AG10803 (cell line): ENCODE measurements around the gene FGFR2.

ENCODE experiments used
- DNase-seq: peaks from one replicate; pipeline ENCODE4 v3.0.0; 2010; ENCODE audit warnings: low read depth
- H3K4me3 ChIP-seq: 2 replicates; pipeline ENCODE4 v1.5.1; 2011; ENCODE audit warnings: mild to moderate bottlenecking, low read length, control low read depth
- TF ChIP-seq, protein P1 (sequence below): conservative IDR thresholded peaks from 2 replicates; pipeline ENCODE4 v1.5.1; 2011; ENCODE audit warnings: mild to moderate bottlenecking, low read length, control low read depth, inconsistent platforms

FGFR2 gene

DNA sequence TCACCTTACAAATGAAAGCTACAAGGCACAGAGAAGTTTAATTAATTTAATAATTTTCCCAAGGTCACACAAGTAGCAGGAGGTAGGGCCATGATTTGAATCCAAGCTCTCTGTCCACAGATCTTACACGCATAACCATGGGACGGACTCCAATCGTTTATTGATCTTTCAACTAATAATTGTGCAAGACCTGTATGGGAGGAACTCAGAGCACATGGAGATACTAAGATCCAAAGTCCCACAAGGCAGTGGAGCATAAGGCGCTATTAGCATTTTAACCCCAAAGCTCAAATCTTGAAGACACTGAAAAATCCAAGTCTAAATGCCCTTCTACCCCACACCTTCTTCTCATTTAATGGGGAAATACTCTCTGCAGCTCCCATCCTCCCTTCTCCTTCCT, 143.5 kb downstream of the FGFR2 start:
- TF ChIP-seq, protein P1, sequence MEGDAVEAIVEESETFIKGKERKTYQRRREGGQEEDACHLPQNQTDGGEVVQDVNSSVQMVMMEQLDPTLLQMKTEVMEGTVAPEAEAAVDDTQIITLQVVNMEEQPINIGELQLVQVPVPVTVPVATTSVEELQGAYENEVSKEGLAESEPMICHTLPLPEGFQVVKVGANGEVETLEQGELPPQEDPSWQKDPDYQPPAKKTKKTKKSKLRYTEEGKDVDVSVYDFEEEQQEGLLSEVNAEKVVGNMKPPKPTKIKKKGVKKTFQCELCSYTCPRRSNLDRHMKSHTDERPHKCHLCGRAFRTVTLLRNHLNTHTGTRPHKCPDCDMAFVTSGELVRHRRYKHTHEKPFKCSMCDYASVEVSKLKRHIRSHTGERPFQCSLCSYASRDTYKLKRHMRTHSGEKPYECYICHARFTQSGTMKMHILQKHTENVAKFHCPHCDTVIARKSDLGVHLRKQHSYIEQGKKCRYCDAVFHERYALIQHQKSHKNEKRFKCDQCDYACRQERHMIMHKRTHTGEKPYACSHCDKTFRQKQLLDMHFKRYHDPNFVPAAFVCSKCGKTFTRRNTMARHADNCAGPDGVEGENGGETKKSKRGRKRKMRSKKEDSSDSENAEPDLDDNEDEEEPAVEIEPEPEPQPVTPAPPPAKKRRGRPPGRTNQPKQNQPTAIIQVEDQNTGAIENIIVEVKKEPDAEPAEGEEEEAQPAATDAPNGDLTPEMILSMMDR = no peak
- no peak overlapping the region for H3K4me3 ChIP-seq
- no peak for DNase-seq

DNA sequence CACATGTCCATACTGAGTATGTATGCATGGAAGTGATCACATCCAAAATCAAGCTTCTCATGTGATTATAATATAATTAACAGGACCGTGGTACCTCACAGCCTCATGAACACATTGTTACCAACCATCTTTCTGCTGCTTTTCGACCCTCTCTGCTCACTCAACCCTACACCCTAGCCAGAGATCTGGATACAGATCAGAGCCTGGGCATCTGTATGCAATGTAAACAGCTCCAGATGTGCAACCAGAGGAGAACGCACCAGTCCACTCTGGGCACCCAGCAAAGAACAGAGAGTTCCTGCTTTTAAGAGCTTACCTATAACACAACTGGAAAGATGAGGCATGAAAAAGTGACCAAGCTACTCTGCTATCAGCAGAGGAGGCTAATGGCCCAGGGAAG, 145.1 kb downstream of the FGFR2 start:
- no peak for DNase-seq
- TF ChIP-seq, protein P1 = no peak
- no peak overlapping the region for H3K4me3 ChIP-seq

DNA sequence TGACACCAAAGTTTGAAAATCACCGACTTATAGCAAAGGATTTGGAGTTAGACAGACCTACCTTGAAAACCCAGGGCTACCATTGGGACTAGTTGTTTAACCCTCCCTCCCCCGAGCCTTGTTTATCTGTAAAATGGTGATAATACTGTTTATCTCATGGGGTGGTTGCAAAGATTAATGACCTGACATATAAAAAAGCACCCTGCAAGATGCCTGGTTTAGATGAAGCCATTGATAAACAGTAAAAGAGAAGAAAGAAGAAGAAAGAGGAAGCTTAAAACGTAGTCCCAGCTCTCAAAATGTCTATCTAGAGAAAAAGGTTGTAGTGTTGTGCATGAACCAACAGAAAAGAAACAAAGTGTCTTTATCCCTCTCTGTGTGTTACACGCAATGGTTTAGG, 145.7 kb downstream of the FGFR2 start:
- H3K4me3 ChIP-seq = no peak overlapping the region
- TF ChIP-seq, protein P1 = no peak
- DNase-seq = no peak

DNA sequence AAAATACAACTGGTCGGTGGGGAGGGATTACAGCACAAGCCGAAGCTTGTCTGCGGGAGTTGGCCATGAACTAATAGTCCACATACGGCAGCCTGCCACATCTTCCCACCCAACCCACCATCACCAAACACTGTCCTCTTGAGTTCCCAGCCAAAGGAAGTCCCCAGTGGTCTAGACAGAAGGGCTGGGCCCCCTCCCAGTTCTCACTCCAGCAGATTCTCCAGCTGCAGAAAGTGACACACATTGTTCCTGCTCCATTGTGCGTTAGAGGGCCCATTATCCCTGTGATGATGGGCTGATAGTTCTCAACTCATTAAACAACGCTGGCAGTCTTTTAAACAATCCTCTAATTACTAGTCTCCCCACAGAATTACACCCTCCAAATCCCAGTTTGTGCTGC, 148.0 kb downstream of the FGFR2 start:
- TF ChIP-seq, protein P1 = no peak
- DNase-seq = no peak
- H3K4me3 ChIP-seq = no peak overlapping the region

DNA sequence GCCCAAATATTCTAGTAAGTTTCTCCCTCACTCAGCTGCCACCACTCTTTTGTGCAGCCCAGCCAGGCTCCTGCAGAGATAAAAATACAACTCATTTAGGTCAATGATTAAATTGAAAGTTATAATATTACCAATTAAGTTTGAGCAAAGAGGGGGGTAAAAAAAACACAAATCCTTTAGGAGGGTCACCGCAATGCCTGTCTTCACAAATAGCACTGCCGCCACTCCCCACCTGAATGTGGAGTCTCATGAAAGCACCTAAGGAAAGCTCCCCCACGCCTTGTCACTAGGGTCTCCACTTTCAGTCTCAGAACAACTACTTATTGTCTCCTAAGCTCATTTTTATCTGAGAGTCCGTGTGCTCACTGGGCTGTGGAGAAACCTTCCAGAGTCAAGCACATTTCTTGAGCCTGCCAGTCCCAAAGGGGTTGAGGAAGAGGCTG, 148.7 kb downstream of the FGFR2 start:
- H3K4me3 ChIP-seq = no peak overlapping the region
- DNase-seq = no peak
- TF ChIP-seq, protein P1 = no peak

DNA sequence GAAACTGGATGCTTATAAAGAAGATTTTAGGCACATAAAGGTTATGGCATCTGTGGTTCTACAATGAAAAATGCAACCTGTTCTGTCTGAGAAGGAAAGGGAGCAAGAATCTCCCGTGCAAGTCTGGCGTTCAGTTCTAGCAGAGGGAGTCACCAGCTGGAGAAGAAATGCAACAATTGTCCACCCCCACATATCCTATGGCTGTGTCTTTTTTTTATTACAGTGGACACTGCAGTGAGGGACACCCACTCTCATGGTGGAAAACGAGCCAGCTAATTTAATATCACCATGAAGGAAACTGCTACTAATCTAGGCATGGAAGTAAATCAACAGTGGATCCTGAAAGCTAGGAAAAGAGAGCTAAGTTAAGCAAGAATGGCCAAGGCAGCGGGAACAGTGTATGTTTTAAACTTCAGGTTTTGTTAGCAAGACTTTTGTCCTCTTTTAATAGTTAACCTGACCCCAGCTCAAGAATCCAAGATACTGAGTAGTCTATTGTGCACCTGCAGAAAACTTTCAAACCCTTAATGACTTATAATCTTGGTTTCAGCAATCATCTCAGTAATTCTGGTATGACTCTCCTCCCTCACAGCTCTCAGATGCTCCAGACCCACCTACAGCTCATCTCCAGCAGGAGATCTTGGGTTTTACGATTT, 149.3 kb downstream of the FGFR2 start:
- no peak overlapping the region for H3K4me3 ChIP-seq
- no peak for DNase-seq
- TF ChIP-seq, protein P1 = no peak

DNA sequence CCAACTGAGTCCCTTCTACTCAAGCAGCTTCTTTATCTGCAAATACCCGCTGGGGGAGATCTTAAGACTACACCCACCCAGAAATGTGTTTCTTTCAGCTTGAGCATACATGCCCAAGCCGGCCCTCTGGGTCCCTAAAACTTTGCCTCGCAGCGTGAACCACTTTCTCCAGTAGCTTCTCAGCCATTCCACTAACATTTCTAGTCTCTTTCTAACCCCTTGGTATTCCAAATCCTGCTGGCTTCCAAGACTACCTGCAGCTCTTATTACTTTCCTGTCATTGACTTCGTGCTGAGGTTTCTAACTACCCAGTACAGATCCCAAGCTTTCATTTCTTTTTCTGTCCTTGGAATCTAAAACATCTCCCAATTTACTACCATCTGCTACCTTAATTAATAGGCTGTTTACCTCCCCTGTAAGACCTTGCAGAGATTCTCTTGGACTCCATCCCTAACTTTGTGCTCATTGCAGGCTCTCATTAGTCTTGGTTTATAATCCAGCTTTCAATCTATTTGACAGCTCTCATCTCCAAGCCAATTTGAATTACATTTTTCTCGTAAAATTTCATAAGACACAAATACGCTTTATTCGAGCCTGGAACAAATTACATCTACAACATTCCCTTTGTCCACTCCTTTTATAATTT, 153.6 kb downstream of the FGFR2 start:
- DNase-seq = no peak
- TF ChIP-seq, protein P1 = no peak
- H3K4me3 ChIP-seq = no peak overlapping the region
